ENCODE data around the gene ARL14EP. TPM values are rescaled to one million over a fixed set of nuclear protein-coding genes. Genes with fewer than 3 reads are reported as not detected.

ARL14EP gene
- total RNA-seq, result 15.7 and 18.2 TPM in 2 replicates

DNA sequence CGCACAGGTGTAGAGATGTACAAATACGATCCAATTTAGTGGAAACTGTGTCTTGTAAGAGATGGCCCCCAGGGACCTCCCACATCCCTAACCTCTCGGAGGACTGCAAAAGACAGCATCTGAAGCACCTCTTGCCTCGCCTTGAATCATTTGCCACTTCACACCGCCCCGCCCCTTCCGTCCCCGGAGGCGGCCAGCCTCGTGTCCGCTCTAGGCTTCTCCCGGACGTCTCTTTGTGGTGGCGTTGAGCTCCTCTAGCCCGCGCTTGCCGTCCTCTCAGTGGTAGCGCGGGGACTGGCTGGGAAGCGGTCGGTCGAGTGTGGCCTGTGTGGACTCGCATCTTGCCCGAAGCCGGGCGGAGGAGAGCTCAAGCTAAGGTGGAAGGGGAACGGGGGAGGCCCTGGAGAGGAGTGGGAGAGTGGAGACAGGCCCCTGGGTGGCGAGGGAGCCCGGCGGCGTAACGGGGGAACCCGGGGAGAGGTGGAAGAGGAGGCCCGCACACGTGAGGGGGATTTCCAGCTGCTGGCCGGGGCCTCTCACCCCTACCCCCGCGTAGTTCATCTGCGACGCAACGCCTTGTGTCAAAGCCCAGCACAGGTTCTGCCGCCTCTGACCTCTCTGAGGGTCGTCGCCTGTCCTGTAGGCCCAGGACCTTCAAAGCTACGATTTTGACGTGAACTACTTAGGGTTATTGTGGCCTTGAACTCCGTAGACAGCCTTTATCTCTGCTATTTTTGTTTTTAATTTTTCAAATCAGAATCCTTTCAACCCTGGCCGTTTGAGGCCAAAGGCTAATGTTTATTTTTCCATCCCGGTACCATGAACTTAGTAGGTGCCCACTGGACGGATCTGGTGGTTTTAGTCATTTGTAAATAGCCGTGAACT, at the start of gene ARL14EP:
ARL14EP (plus strand) TSS at position 279 of the 885 bp plus-strand sequence. CDS start 7,845 bp downstream, outside the sequence.

Other genes with a start within 250 kb of the ARL14EP start
- gene FSHB, start 92.1 kb upstream of the ARL14EP start, total RNA-seq, result not detected in 2 replicates

All from placental epithelial cell (primary cell).